ENCODE measurements around the gene PPP1R14C. TPM values are rescaled to one million over a fixed set of nuclear protein-coding genes. Genes with fewer than 3 reads are reported as not detected.

Gene PPP1R14C, protein sequence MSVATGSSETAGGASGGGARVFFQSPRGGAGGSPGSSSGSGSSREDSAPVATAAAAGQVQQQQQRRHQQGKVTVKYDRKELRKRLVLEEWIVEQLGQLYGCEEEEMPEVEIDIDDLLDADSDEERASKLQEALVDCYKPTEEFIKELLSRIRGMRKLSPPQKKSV
- polyA plus RNA-seq (ENCODE audit: insufficient read length in 10 of 10): 10 to 100 TPM; 23.2 to 61.4 (median 39.5) TPM
- long read RNA-seq, donor 1, transcript PPP1R14C-201 (4 exons, 2,152 nt): major isoform, 17 of 47 reads
- long read RNA-seq, donor 1, partial matches to known transcripts: 30 of 47 reads
- long read RNA-seq, donor 1, other reads (novel, unspliced or antisense): 0 of 47 reads
- long read RNA-seq, donor 2, transcript PPP1R14C-201 (4 exons, 2,152 nt): major isoform, 24 of 67 reads
- long read RNA-seq, donor 2, partial matches to known transcripts: 43 of 67 reads
- long read RNA-seq, donor 2, other reads (novel, unspliced or antisense): 0 of 67 reads
- long read RNA-seq, donor 3: 0 reads
- long read RNA-seq, donor 4, transcript PPP1R14C-201 (4 exons, 2,152 nt): major isoform, 19 of 19 reads
- long read RNA-seq, donor 4, partial matches to known transcripts: 0 of 19 reads
- long read RNA-seq, donor 4, other reads (novel, unspliced or antisense): 0 of 19 reads
- long read RNA-seq, donor 5, transcript PPP1R14C-201 (4 exons, 2,152 nt): major isoform, 11 of 23 reads
- long read RNA-seq, donor 5, partial matches to known transcripts: 12 of 23 reads
- long read RNA-seq, donor 5, other reads (novel, unspliced or antisense): 0 of 23 reads
- long read RNA-seq, donor 6, transcript PPP1R14C-201 (4 exons, 2,152 nt): major isoform, 22 of 22 reads
- long read RNA-seq, donor 6, partial matches to known transcripts: 0 of 22 reads
- long read RNA-seq, donor 6, other reads (novel, unspliced or antisense): 0 of 22 reads
- long read RNA-seq, donor 7, transcript PPP1R14C-201 (4 exons, 2,152 nt): major isoform, 14 of 47 reads
- long read RNA-seq, donor 7, partial matches to known transcripts: 33 of 47 reads
- long read RNA-seq, donor 7, other reads (novel, unspliced or antisense): 0 of 47 reads
- long read RNA-seq, donor 8, transcript PPP1R14C-201 (4 exons, 2,152 nt): major isoform, 8 of 31 reads
- long read RNA-seq, donor 8, partial matches to known transcripts: 23 of 31 reads
- long read RNA-seq, donor 8, other reads (novel, unspliced or antisense): 0 of 31 reads
- long read RNA-seq, donor 9, partial matches to known transcripts: 0 of 2 reads
- long read RNA-seq, donor 9, other reads (novel, unspliced or antisense): 0 of 2 reads

DNA sequence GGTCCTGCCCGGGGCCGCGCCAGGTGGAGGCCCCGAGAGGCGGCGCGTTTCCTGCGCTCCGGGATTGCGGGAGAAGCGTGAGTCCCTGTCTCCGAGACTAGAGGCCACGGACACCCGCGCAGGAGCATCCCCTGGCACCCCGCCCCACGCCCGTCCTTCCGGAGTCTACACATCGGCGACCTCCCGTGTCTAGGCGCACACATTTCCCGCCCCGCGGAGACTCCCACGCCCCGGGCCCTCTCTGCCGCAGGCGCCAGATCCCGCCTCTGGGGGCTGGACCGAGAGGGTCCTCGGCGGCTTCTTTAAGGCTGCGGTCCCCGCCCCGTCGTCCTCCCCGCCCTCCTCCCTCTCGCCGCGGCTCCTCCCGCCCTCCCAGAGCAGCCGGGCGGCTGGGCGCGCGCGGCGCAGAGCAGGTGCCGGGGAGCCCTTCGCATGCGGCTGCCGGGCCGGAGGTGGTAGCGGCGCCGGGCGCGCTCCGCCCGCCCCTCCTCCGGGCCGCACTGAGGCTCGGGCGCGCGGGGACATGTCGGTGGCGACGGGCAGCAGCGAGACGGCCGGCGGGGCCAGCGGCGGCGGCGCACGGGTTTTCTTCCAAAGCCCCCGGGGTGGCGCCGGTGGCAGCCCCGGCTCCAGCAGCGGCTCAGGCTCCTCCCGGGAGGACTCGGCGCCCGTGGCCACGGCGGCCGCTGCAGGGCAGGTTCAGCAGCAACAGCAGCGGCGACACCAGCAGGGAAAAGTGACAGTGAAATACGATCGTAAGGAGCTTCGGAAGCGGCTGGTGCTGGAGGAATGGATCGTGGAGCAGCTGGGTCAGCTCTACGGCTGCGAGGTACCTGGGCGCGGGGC is at the start of gene PPP1R14C:
Gene PPP1R14C, plus strand, starts transcription at position 375 of the 846 bp plus-strand sequence. Its CDS starts 149 bp downstream, at position 524.
- DNase-seq: peak; percentile 37 to 66 (median 53)

DNA sequence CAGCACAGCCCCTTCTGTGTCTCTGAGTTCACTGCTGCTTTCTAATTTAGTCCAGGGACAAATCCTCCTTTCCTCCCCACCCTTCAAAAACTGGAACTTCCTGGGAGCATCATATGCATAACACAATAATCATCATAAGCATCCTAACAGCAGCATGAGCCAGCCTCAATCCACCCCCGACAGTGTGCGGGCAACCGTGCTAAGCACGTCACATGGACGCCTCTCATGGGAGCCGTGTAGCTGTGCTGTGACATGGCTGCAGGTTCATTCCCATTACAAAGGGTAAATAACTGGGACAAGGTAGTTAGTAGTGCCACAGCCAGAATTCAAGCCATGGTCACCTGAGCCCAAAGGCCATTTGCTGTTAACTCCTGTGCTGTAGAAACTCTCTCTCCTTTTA is 49.4 kb upstream of the PPP1R14C start:
- DNase-seq: no peak

DNA sequence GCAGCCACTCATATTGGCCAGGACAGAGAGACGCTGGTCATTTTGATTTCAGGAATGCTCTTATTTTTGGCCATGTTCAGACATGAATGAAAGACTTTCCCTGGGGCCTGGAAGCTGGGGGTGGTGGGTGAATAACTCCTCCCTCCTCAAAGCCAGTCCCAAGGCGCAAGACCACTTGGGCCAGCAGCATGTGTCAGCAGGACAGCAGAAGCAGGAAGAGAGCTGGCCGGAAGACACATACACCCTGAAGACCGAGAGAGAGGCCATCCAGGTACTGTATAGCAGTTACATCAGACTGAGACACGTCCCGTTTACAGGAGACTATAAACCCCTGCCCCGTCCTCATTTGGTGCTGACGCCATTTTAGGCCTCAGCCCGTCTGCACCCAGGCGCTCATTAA is 44.7 kb upstream of the PPP1R14C start:
- no peak for DNase-seq

DNA sequence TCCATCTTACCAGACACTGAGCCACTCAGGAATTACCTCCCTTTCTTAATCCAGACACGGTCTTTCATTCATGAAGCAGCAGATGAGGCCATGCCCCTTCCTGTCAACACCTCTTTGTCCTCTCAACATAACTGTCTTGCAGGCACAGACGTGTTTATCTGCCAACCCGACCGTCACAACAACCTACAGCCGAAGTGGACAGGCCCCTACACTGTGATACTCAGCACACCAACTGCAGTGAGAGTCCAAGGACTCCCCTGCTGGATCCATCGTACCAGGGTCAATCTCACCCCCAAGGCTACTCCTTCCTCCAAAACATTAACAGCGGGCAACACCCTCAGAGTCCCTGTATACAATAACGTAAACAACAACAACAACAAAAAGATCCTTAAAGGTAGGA is 43.3 kb upstream of the PPP1R14C start:
- DNase-seq: no peak

DNA sequence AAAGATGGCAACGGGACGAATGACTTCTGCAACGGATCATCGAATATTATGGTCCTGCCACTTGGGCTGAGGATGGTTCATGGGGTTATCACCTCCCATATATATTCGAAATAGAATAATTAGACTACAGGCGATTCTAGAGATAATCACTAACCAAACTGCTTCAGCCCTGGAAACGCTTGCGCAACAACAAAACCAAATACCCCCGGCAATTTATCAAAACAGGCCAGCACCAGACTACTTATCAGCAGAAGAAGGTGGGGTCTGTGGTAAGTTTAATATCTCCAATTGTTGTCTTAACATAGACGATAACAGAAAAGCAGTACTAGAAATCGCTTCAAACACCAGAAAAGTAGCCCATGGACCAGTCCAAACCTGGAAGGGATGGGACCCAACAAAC is 42.9 kb upstream of the PPP1R14C start:
- no peak for DNase-seq

DNA sequence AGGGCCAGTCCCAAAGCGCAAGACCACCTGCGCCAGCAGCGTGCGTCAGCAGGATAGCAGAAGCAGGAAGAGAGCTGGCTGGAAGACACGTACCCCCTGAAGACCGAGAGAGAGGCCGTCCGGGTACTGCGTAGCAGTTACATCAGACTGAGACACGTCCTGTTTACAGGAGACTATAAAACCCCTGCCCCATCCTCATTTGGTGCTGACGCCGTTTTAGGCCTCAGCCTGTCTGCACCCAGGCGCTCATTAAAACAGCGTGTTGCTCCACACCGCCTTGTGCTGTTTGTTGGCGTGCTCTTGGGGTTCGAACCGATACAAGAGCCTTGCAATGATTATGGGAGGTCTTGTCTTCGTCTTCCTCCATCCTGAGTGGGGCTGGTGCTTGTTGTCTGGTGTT is 42.1 kb upstream of the PPP1R14C start:
- DNase-seq: no peak

DNA sequence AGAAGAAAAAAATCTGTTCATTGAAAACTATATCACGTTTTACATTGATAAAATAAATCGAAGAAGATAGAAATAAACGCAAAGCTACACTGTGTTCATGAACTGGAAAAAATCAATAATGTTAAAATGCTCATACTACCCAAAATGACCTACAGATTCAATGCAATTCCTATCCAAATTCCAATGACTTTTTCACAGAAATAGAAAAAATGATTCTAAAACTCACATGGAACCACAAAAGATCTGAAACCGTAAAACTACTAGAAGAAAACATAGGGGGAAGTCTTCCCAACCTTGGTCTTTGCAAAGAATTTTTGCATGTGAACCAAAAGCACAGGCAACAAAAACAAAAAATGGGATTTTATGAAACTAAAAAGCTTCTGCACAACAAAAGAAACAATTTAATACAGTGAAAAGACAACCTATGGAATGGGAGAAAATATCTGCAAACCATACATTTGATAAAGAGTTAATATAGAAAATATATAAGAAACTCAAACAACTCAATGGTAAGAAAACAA is 40.0 kb upstream of the PPP1R14C start:
- no peak for DNase-seq

DNA sequence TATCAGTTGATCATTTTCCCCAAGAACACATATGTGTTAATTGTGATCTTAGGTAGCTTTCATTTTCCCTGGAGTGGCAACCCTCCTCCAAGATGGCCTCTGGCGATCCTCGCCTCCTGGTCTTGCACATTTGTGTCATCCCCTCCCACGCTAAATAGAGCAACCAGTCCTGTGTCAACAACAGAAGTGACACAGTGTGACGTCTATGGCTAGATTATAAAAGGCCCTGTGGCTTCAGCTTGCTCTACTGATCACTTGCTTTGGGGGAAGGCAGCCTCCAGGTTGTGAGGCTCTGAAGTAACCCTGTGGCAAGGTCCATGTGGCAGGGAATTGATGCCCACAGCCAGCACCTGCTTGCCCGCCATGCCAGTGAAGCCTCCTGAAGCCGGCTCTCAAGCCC is 30.6 kb upstream of the PPP1R14C start:
- DNase-seq: no peak

DNA sequence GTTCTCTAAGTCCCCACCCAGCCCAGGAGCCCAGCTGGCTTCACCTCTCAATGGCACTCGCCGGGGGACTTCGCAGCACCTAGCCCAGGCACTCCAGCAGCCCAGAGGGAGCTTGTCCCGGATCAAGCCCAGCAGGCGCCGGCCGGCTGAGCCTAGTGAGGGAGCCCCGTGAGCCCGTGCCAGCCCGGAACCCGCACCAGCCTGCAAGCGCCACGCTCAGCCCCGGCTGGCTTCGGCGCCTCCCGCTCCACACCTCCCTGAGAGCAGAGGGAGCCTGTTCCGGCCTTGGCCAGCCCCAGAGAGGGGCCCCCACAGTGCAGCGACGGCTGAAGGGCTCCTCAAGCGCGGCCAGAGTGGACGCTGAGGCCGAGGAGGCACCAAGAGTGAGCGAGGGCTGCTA is 27.1 kb upstream of the PPP1R14C start:
- no peak for DNase-seq

DNA sequence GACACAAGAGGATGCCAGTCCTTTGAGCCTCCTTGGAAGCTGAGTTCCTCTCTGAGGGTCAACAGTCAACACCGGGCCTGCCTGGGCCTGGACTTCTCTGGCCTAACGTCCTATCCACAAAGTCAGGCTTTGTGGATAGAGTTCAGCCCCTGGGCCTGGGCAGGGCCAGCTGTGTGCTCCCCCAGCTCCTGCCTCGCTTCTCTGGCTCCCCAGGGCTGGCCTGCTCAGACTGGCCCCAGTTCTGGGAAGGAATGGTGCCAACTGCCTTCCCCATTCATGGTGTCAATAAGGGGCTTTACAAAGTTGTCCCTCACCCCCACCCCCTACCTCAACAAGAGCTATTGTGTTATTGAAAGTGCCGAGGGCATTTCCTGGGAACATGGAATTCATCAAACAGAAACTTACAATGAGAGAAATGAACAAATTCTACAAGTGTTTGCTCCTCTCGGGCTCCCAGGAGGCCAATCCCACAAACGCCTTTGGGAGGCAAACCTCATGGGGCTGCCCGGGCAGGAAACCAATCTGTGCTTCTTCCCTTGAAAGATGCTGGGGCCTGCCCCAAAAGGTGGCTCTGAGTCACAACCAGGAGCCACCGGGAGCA is 26.5 kb upstream of the PPP1R14C start:
- no peak for DNase-seq

DNA sequence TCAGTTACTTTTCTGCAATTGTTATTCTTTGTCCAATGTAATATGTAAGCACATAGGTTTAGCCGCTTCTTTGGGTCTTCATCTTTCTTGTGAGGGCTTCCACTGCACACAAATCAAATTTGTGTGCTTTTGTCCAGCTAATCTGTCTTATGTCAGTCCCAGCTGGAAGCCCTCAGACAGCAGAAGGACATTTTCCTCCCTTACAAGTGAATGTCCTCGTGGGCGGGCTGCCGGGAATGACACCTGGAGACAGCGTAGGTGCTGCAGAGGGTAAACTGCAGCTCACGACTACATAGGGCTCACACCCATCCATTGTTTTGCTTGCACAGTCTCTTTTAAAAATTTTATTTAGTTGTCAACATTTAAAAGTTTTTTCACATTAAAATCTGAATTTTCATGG is 24.6 kb upstream of the PPP1R14C start:
- DNase-seq: no peak

DNA sequence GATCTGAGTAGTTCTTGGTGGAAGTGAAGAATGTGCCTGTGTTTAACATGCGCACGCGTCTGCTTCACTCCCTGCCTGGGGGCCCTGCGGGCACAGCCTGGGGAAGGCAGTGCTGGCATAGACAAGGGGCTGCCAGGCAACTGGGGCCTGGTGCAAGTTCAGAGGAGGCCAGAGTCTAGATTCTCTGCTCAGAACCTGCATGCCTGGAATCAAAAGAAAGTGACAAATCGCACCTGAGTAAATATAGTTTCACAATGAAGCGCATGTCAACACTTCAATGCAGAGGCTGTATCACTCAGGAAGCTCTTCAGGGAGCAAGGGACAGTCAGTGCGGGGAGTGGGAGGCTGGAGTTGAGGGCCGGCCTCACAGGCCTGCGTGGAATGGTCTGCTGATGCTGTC is 24.2 kb upstream of the PPP1R14C start:
- no peak for DNase-seq

DNA sequence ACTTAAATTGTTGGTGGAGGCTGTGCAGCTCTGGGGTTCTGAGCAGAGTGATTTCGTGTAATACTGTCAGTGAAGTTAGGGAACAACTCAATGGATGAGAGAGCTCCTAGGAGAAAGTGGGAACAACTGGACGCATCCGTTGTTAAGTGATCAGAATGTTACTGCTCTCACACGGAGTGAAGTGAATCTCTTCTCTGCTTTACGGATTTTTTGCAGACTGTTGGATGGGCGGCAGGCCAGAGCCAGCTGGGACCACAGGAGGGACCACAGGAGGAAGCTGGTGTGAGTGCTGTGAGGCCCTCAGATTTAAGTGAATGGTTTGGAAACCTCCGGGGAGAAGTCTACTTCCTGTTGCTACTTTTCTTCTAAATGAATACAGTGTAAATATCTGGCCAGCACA is 23.7 kb upstream of the PPP1R14C start:
- DNase-seq: peak; percentile 12 to 83 (median 47)

DNA sequence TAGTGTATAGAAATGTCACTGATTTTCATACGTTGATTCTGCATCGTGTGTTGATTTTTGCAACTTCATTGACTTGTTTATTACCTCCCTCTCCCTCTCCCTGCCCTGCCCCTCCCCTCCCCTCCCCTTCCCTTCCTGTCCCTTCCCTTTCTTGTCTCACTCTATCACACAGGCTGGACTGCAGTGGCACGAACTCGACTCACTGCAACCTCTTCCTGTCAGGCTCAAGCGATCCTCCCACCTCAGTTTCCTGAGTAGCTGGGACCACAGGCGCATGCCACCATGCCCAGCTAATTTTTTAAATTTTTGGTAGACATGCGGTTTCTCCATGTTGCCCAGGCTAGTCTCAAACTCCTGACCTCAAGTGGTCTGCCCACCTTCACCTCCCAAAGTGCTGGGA is 19.2 kb upstream of the PPP1R14C start:
- no peak for DNase-seq

DNA sequence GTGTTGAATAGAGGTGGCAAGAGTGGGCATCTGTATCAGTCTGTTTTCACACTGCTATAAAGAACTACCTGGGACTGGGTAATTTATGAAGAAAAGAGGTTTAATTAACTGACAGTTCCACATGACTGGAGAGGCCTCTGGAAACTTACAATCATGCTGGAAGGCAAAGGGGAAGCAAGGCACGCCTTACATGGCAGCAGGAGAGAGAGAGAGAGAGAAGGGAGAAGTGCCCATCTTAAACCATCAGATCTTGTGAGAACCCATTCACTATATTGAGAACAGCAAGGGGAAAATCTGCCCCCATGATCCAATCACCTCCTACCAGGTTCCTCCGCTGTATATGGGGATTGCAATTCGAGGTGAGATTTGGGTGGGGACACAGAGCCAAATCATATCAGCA is 18.6 kb upstream of the PPP1R14C start:
- DNase-seq: no peak

DNA sequence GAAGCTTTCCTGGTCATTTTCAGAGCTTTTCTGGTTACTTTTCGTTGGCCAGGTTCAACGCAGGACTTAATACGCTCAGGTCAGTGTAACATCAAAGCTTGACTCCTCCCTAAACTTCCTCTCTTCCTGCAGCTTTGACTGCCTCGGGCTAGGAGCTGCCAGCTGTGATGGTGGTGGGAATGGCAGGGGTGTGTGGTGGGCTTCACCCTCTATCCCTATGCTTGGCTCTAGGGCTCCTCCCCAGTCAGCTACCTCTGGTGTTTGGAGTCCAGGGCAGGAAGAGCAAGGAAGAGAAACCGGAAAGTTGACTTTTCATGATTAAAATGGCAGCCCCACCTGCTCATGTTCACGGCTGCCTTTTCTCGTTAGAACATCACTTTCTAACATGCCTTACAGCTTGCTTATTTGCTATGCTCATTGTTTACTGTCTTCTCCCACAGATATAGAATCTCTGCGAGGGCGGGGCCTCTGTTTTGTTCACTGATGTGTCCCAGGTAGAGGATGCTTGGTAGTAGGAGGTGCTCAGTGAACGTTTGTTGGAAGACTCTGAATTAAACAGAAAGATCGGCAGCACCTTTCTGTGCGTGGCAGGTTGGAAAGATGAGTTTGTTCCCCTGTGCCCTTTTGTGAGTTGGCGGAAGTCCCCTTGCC is 16.1 kb upstream of the PPP1R14C start:
- no peak for DNase-seq

DNA sequence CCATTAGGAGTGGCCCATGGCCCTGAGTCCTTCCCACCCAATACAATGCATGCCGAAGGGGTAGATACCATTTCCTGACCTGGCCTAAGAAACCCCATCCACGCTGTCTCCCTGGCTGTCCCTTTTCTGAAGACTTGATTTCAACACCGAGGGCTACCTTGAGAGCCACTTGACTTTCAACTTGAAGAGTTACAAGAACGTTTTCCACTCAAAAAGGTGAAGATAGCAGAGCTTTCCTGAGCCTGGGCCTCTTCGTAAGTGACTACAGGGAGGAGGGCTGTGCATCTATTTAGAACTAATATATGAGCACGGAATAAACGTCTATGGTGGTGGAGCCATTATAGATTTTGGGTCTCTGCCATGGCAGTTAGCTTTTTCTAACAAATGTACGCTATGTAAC is 14.4 kb upstream of the PPP1R14C start:
- DNase-seq: no peak

DNA sequence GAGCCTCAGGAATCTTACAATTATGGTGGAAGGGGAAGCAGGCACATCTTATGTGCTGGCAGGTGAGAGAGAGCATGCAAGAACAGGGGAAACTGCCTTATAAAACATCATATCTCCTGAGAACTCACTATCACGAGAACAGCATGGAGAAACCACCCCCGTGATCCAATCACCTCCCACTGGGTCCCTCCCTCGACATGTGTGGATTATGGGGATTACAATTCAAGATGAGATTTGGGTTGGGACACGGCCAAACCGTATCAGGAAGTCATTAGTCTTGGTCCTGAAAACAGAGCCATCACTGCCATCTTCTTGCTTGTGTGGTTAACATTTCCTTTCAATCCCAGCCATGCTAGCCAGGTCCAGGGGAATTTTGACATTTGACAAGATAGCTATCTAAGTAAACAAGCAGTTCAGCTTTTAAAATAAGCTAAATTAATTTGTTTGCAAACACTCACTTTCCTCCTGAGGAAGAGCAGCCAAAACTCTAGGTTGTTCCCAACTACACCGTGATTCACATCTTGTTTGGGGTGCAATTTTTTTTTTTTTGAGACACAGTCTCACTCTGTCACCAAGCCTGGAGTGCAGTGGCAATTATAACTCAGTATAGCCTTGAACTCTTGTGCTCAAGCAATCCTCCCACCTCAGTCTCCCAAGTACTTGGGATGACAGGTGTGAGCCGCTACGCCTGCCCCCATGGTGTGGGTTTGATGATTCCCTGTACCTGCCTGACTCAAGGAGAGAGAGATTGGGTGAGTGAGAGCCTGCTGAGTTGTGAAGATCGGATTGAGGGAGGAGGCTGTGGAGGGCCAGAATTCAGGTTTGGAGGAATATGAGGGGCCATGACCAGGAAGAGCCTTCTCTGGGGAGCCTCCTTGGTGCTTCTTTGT is 13.0 kb upstream of the PPP1R14C start:
- no peak for DNase-seq

DNA sequence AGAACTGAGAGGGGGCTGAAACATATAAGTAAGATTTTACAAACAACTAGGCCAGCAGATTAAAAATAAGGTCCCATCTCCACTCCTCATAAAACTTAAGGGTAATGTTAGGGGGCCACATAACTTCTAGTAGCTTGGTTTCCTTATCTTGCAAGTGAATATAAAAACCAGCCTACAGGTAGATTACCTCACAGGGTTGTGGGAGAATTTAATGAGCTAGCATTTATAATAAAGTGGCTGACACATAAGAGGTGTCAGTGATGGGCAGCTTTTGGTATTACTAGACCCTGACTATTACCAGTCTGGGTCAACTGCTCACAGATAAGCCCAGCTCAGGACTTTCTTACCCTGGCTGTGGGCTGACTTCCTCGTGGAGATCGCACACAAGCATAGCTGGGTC is 9.2 kb upstream of the PPP1R14C start:
- DNase-seq: no peak
